HG03280 (cell line): ENCODE results near the gene KRTAP4-16.
"Not testable (repeated sequence)": the region's sequence is repeated elsewhere in the genome, so short reads cannot be mapped to it uniquely, and the experiment has no call there.

Source experiments
- ATAC-seq: cut with Tn5 transposase; IDR thresholded peaks from one replicate; pipeline ENCODE4 v1.9.1; 2021; ENCODE audit warnings: mild to moderate bottlenecking, moderate library complexity; ENCODE audit not compliant: unreplicated experiment

Gene KRTAP4-16

DNA sequence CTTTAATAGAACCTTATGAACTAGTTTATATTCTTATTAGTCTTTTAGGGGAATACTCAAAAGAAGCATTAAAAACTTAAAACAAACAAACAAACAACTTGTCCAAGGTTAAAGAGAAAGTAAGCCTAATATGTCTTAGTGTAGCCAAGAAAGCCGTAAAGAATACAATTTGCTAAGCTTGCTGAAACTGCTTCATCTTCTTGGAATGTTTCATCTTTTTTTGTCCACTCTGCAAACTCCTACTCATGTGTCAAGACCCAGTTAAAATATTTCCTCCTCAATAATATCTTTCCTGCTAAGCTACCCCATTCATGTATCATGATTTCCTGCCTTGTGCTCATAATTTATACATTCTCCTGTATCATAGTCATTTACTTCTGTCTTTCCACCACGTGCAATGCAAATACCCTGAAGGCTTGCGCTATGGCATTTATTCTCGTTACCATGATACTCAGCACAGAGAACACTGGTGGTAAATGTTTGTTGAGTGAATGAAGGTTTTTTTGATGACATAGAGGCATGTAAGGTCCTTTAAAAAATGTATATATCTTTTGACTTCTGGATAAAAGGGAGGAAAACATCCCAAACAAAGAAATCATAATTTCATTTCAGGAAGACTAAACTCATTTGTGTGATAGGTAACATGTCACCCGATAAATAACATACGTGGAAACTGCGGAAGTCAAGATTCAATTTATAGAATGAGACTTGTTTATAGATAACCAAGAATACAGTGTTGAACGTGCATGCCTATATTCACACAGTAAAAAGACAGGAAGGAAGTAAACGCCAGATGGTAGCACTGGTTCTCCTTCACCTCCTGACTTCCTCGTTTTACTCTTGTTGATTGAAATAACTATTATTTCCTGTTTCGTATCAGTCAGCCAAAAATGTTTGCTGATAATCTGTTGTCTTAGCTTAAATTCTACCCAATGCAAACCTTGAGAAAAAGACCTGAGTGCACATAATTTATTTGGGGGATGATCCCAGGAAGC lies 18.0 kb upstream of the KRTAP4-16 start:
- not testable (repeated sequence) for ATAC-seq

- ATAC-seq = no peak
Observed at GRCh38 chr17:41118721-41119120, 16.7 kb upstream of the KRTAP4-16 start.

GRCh38 chr17:41117846-41118386 lies 15.9 kb upstream of the KRTAP4-16 start, which contains the start of gene KRTAP4-11:
Gene KRTAP4-11 (minus strand): TSS chr17:41118373. CDS start chr17:41118315, 58 bp downstream.
- not testable (repeated sequence) for ATAC-seq

DNA sequence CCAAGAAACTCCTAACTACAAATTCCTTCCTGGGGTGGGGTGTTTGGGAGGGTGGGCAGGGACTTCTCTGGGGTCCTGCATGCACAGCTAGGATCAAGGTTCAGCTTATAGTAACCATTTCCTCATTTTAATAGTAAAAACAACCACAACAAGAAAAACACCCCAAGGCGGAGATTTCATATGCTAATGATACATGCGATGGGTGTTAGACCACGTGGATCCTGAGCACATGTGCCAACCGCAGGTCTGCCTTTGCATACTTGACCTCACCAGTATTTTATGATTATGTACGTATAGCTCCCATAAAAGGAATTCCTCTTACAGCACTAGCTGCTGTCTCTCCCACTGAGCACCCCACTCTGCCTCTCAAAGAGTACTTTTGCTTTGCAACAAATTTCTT lies 14.3 kb upstream of the KRTAP4-16 start:
- no peak for ATAC-seq

DNA sequence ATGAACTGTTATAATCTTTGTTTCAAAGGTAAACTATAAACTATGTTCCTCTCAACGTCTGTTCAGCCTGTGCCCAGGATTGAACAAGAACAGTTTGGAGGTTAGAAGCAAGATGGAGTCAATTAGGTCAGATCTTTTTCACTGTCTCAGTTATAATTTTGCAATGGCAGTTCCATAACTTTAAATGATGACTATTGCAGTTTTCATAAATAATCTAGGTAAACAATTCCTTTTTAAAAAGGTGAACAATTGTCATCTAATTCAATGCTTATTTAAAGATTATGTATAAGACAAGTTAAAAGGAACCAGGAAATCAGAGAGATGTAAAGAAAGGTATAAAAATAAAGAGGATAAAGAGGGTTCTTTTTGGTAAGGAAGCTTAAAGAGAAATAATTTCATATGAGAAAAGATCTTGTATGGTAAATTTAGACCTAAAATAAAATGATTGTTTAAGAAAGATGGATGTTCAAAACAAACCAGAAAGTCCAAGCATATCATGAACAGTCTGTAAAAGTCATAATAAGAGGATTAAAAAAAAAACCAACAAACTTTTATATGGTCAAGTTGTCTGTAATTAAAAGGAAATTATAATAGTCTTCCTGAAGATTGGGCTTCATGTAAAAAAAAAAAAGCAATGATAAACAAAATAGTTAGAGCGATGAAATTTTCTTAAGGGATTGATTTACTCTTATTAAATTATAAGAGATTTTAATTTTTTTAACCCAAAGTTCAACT lies 9.3 kb upstream of the KRTAP4-16 start:
- ATAC-seq = no peak

DNA sequence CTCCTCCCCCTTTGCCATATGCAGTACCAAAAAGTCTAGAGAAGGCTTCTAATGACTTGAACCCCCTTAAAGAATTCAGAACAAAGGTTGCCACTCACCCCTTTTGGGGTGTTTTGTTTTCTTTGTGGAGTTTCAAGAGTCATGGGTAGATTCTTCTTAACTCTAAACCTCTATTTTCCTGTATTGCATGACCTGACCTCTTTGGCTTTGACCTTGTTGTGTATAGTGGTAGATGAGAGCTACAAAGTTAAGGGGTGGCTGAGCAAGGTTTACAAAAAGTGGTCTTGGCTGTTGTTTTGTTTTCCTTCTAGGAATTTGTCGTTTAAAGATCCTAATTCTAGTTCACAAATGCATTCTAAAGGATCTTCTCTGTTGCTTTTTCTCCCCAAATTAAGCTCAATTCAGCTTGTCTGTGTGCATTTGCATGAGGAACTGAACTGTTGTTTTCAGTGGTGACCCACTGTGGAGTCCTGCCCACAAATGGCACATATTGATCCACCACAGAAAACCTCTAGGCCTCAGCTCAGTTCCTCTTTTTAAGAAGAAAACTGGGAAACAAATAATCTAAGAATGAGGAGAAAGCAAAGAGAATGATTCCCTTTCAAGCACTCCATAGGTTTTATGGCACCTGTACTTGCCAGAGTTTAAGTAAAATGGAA lies 6.8 kb upstream of the KRTAP4-16 start:
- not testable (repeated sequence) for ATAC-seq

DNA sequence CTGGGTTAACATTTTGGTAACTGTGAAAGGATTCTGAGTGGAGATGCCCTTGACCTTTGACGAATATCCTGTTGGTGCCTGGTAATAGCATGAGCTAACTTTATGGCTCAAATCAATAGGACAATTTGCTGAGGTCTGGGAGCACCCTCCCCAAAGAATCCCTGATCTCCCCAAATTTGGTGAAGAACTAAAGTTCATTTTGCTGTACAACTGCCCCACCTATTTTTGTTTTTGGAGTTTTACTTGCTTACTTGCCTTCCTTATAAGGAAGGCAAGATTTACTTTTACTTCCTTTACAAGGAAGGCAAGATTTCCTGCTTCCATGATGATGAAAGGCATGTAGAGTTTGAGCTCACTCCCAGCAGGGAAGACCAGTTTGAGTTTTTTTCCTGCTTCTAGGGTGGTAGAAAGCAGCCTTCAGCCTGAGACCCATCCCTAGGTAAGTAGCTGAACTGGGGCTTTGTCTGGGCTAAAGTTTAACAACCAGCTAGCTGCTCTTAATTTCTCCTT lies 6.0 kb upstream of the KRTAP4-16 start:
- no peak for ATAC-seq

- ATAC-seq = not testable (repeated sequence)
Observed at GRCh38 chr17:41105347-41105746, 3.3 kb upstream of the KRTAP4-16 start, which contains the start of gene KRTAP4-9. Gene KRTAP4-9 (plus strand): TSS chr17:41105389. CDS start chr17:41105389, 0 bp downstream.

DNA sequence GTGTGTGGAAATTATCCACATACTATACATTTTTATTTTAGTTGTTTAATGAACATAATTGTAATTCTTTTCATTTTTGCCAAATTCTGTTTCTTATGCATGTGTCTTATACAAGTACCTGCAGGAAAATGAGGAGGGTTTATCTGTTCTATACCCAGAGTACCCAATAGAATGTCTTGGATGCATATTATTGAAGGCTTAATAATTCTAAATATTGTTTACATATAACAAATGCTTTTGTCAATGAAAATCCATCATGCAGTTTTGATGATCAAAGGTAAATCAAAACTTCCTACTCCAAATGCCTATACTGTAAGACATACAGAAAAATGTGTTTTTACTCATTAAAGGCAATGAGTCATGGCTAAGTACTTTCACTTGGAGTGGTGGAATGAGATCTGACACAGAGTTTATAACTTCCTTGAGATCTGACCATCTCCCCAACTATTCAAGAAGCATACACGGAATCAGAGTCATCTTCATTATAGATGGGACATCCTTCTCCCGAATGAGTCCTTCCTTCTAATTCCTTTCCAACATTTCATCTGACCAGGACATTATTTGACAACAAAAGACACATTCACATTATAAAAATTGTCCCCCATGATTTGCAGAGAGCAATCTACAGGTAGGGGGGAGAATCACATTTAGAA lies 2.5 kb upstream of the KRTAP4-16 start:
- not testable (repeated sequence) for ATAC-seq

GRCh38 chr17:41103896-41104295 lies 1.9 kb upstream of the KRTAP4-16 start:
- no peak for ATAC-seq

DNA sequence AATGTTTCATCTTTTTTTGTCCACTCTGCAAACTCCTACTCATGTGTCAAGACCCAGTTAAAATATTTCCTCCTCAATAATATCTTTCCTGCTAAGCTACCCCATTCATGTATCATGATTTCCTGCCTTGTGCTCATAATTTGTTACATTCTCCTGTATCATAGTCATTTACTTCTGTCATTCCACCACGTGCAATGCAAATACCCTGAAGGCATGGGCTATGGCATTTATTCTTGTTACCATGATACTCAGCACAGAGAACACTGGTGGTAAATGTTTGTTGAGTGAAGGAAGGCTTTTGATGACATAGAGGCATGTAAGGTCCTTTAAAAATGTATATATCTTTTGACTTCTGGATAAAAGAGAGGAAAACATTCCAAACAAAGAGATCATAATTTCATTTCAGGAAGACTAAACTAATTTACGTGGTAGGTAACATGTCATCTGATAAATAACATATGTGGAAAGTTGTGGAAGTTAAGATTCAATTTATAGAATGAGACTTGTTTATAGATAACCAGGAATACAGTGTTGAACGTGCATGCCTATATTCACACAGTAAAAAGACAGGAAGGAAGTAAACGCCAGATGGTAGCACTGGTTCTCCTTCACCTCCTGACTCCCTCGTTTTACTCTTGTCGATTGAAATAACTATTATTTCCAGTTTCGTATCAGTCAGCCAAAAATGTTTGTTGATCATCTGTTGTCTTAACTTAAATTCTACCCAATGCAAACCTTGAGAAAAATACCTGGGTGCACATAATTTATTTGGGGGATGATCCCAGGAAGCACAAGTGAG lies 2.1 kb downstream of the KRTAP4-16 start:
- not testable (repeated sequence) for ATAC-seq

- ATAC-seq = no peak
Observed at GRCh38 chr17:41098481-41098880, 3.5 kb downstream of the KRTAP4-16 start.

GRCh38 chr17:41098042-41098441 lies 4.0 kb downstream of the KRTAP4-16 start, which contains the start of gene KRTAP4-8:
Gene KRTAP4-8 (minus strand): TSS chr17:41098142. CDS start chr17:41098084, 58 bp downstream.
- ATAC-seq = no peak

- no peak for ATAC-seq
Observed at GRCh38 chr17:41096055-41096454, 6.0 kb downstream of the KRTAP4-16 start.

DNA sequence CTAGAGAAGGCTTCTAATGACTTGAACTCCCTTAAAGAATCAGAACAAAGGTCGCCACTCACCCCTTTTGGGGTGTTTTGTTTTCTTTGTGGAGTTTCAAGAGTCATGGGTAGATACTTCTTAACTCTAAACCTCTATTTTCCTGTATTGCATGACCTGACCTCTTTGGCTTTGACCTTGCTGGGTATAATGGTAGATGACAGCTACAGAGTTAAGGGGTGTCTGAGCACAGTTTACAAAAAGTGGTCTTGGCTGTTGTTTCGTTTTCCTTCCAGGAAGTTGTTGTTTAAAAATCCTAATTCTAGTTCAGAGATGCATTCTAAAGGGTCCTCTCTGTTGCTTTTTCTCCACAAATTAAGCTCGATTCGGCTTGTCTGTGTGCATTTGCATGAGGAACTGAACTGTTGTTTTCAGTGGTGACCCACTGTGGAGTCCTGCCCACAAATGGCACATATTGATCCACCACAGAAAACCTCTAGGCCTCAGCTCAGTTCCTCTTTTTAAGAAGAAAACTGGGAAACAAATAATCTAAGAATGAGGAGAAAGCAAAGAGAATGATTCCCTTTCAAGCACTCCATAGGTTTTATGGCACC lies 13.2 kb downstream of the KRTAP4-16 start:
- not testable (repeated sequence) for ATAC-seq

GRCh38 chr17:41084100-41084856 lies 17.7 kb downstream of the KRTAP4-16 start, which contains the start of gene KRTAP4-7:
Gene KRTAP4-7 (plus strand): TSS chr17:41084150. CDS start chr17:41084207, 57 bp downstream.
- ATAC-seq = not testable (repeated sequence)

- ATAC-seq = not testable (repeated sequence)
Observed at GRCh38 chr17:41083427-41083826, 18.6 kb downstream of the KRTAP4-16 start.

GRCh38 chr17:41082626-41083025 lies 19.4 kb downstream of the KRTAP4-16 start:
- ATAC-seq = no peak
